HCT116 (cell line): ENCODE results near the gene INPP5K.

Experiments
- CTCF ChIP-seq, 3 experiments: fragments of 200-600 bp in 1 of 3; sonication (generic) in 1 of 3; IDR thresholded peaks in 2 of 3; conservative IDR thresholded peaks in 1 of 3; 2 replicates each; pipeline ENCODE4 v1.5.1; 2012 to 2017; ENCODE audit warnings: low read depth in 2 of 3, low read length in 2 of 3, antibody characterized with exemption in 1 of 3, borderline replicate concordance in 1 of 3, control low read depth in 1 of 3, mild to moderate bottlenecking in 1 of 3, mixed read lengths in 1 of 3, mixed run types in 1 of 3, moderate library complexity in 1 of 3; ENCODE audit not compliant: insufficient read depth in 1 of 3
- RAD21 ChIP-seq: IDR thresholded peaks from 2 replicates; pipeline ENCODE4 v1.6.1; 2012; ENCODE audit warnings: low read depth, mild to moderate bottlenecking

GRCh38 chr17:1487939-1488825, 28.2 kb downstream of the INPP5K start:
- TF ChIP-seq CTCF (IDR thresholded peaks at IDR 0.05 in 2 of 3, conservative IDR thresholded peaks at IDR 0.05 in 1 of 3; ENCODE audit: borderline replicate concordance in 1 of 3, insufficient read depth in 1 of 3, low read depth in 2 of 3, low read length in 2 of 3) = no peak
- TF ChIP-seq RAD21 = no peak
